K562 (cell line): ENCODE measurements around the gene STIM1. TPM values are rescaled to one million over a fixed set of nuclear protein-coding genes. Genes with fewer than 3 reads are reported as not detected.
A peak's percentile ranks its signal among the peaks of the same experiment; 100 is the strongest.

Experiments
- ATAC-seq: fragments of 200-7000 bp; cut with Tn5 transposase; 3 replicates; pipeline ENCODE4 v1.9.1; 2020; ENCODE audit warnings: moderate library complexity
- BruUV-seq: library from RNA; stranded (reverse); fragments of 400-500 nt; replicated peaks from 2 replicates; lab custom pipeline; 2021; lab: Mats Ljungman, UMichigan
- CTCF ChIA-PET: fragments of 300-600 bp; formaldehyde crosslinking; extraction: SDS; loops from one replicate; lab custom pipeline; 2021; ENCODE audit warnings: low intra/inter-chr PET ratio; lab: Yijun Ruan, JAX
- POLR2A ChIA-PET: fragments of 300-600, 350-650 bp; sonication (Branson Sonifier 250); formaldehyde crosslinking; extraction: SDS; loops from one replicate; lab custom pipeline; 2021; ENCODE audit warnings: antibody characterized with exemption, inconsistent platforms; lab: Yijun Ruan, JAX
- DNase-seq, 4 experiments: peaks; one replicate each; pipeline versions ENCODE4 v3.0.0 to v3.0.0-alpha.2; 2011 to 2018; ENCODE audit warnings: low spot score in 3 of 4, mixed read lengths in 3 of 4; ENCODE audit errors: extremely low read depth in 1 of 4
- FAIRE-seq: peaks from 2 replicates; lab custom pipeline; 2011; peaks lifted over from hg19 to GRCh38; lab: Jason Lieb, UNC
- H2AFZ ChIP-seq: 2 replicates; pipeline ENCODE4 v1.6.0; 2011; ENCODE audit warnings: low read depth, low read length, control low read depth, inconsistent platforms
- H3K27ac ChIP-seq: fragments of 200-600 bp; 3 replicates; pipeline ENCODE4 v1.8.0; 2011; ENCODE audit warnings: low read depth, mild to moderate bottlenecking, control low read depth, inconsistent platforms, low read length, moderate library complexity, mixed read lengths; ENCODE audit errors: extremely low read depth
- H3K27me3 ChIP-seq, 2 experiments: fragments of 300-600 bp in 1 of 2; 2 replicates in 1 of 2; 3 replicates in 1 of 2; pipeline versions ENCODE4 v1.6.0 to v1.8.0; 2011; ENCODE audit warnings: inconsistent platforms in 2 of 2, low read length in 2 of 2, mild to moderate bottlenecking in 1 of 2, mixed read lengths in 1 of 2, moderate library complexity in 1 of 2; ENCODE audit not compliant: control insufficient read depth in 2 of 2, insufficient read depth in 2 of 2
- H3K36me3 ChIP-seq: fragments of 300-600 bp; 3 replicates; pipeline ENCODE4 v1.8.0; 2011; ENCODE audit warnings: mild to moderate bottlenecking, low read length, inconsistent platforms; ENCODE audit not compliant: control insufficient read depth, insufficient read depth
- H3K4me1 ChIP-seq, 2 experiments: fragments of 200-600 bp in 1 of 2; replicated peaks in 1 of 2; 2 replicates in 1 of 2; 3 replicates in 1 of 2; pipeline versions ENCODE4 v1.5.1 to v1.8.0; 2011; ENCODE audit warnings: inconsistent platforms in 2 of 2, low read length in 2 of 2, mild to moderate bottlenecking in 1 of 2, mixed read lengths in 1 of 2, moderate library complexity in 1 of 2; ENCODE audit not compliant: control insufficient read depth in 2 of 2, insufficient read depth in 2 of 2
- H3K4me2 ChIP-seq: 2 replicates; pipeline ENCODE4 v1.6.1; 2011; ENCODE audit warnings: low read length, control low read depth, inconsistent platforms, mixed read lengths; ENCODE audit not compliant: insufficient read depth
- H3K4me3 ChIP-seq: fragments of 200-600 bp; sonication (generic), shearing (Covaris generic); 2 replicates; pipeline ENCODE4 v1.5.1; 2016; ENCODE audit warnings: control low read depth, inconsistent platforms
- H3K79me2 ChIP-seq: fragments of 200-600 bp; 3 replicates; pipeline ENCODE4 v1.8.0; 2011; ENCODE audit warnings: low read length, inconsistent platforms; ENCODE audit not compliant: control insufficient read depth, insufficient read depth
- H3K9ac ChIP-seq, 2 experiments: 2 replicates each; pipeline versions ENCODE4 v1.6.0 to v1.6.1; 2011; ENCODE audit warnings: low read depth in 2 of 2, low read length in 2 of 2, control low read depth in 1 of 2, inconsistent platforms in 1 of 2, mild to moderate bottlenecking in 1 of 2, mixed read lengths in 1 of 2; ENCODE audit not compliant: insufficient read depth in 1 of 2
- H3K9me1 ChIP-seq: one replicate; pipeline ENCODE4 v1.6.0; 2011; ENCODE audit warnings: inconsistent platforms, mild to moderate bottlenecking, low read length, moderate library complexity; ENCODE audit not compliant: control insufficient read depth, insufficient read depth
- H3K9me3 ChIP-seq: replicated peaks from 2 replicates; pipeline ENCODE4 v1.5.1; 2011; ENCODE audit warnings: low read depth, low read length, inconsistent platforms; ENCODE audit not compliant: control insufficient read depth, insufficient read depth
- H4K20me1 ChIP-seq: replicated peaks from 2 replicates; pipeline ENCODE4 v1.6.1; 2011; ENCODE audit warnings: low read length, inconsistent platforms, mixed read lengths; ENCODE audit not compliant: control insufficient read depth, insufficient read depth
- CBFB ChIP-seq: sonication (generic); formaldehyde crosslinking; IDR thresholded peaks from 2 replicates; pipeline ENCODE4 v1.4.0; 2020; ENCODE audit warnings: mild to moderate bottlenecking, missing genetic modification reagents
- GTF2A2 ChIP-seq: IDR thresholded peaks from 2 replicates; pipeline ENCODE4 v1.6.1; 2016; ENCODE audit warnings: mild to moderate bottlenecking, missing genetic modification characterization, missing compliant biosample characterization
- MECOM ChIP-seq: fragments of 250-450 bp; sonication (Bioruptor Pico); IDR thresholded peaks from 2 replicates; pipeline ENCODE4 v1.8.0; 2022; ENCODE audit warnings: inconsistent platforms
- SRSF1 ChIP-seq: fragments of 200-400 bp; formaldehyde crosslinking; IDR thresholded peaks from 2 replicates; pipeline ENCODE4 v1.6.1; 2017; ENCODE audit warnings: mild to moderate bottlenecking, low read depth, low read length, moderate library complexity
- TCF7 ChIP-seq: sonication (generic); IDR thresholded peaks from 2 replicates; pipeline ENCODE4 v1.6.1; 2016; ENCODE audit warnings: antibody characterized with exemption, borderline replicate concordance
- ZFX ChIP-seq: sonication (generic); formaldehyde crosslinking; IDR thresholded peaks from 2 replicates; pipeline ENCODE4 v1.8.0; 2022; ENCODE audit warnings: mild to moderate bottlenecking, missing genetic modification reagents, moderate library complexity
- ZNF121 ChIP-seq: sonication (generic); formaldehyde crosslinking; conservative IDR thresholded peaks from 2 replicates; pipeline ENCODE4 v1.8.0; 2022; ENCODE audit warnings: missing genetic modification reagents
- ZNF316 ChIP-seq: fragments of 450-650 bp; IDR thresholded peaks from 2 replicates; pipeline ENCODE4 v1.6.1; 2016
- ZNF766 ChIP-seq: fragments of 200-800 bp; sonication (Bioruptor generic); conservative IDR thresholded peaks from 2 replicates; pipeline ENCODE4 v1.6.1; 2016; ENCODE audit warnings: missing genetic modification characterization, missing compliant biosample characterization
- WGBS: fragments of 100-300 bp; shearing (Covaris generic); methylation state at CpG from one replicate; pipeline ENCODE4 v1.1.6; 2016; ENCODE audit warnings: low coverage, mixed read lengths; ENCODE audit not compliant: insufficient coverage; ENCODE audit errors: missing lambda C conversion rate; 5-methylcytosine and 5-hydroxymethylcytosine counted together
- in situ Hi-C: fragments of 300-500 bp; cut with MboI; formaldehyde crosslinking; loops from 4 replicates; pipeline ENCODE4 v1.15.0; 2018; ENCODE audit warnings: inconsistent platforms, mixed read lengths
- intact Hi-C: fragments of 100-400 bp; cut with micrococcal nuclease; formaldehyde crosslinking; loops from 2 replicates; pipeline ENCODE4 v1.14.2; 2022
- polyA plus RNA-seq, 8 experiments: library from polyadenylated mRNA; depleted of rRNA in 4 of 8; stranded (reverse) in 5 of 8; unstranded in 3 of 8; fragments of >200 nt; fragmentation: Nextera tagmentation in 2 of 8; fragmentation: Illumina TruSeq in 1 of 8; extraction: Ambion mirVana in 2 of 8; extraction: Trizol in 1 of 8; gene quantifications; 2 replicates each; pipeline versions ENCODE4 v1.2.1 to v1.2.3, GENCODE V29; 2011 to 2014; ENCODE audit warnings: inconsistent platforms in 1 of 8, missing spikeins in 1 of 8
- total RNA-seq, 7 experiments: library from RNA; depleted of rRNA in 6 of 7; stranded (reverse); fragments of >200 nt in 6 of 7; fragmentation: Illumina TruSeq in 2 of 7; extraction: Trizol in 2 of 7; gene quantifications; 2 replicates each; pipeline versions ENCODE4 v1.2.1 to v1.2.3, GENCODE V29; 2011 to 2021; ENCODE audit warnings: low replicate concordance in 1 of 7

The STIM1 gene
- total and polyA plus RNA-seq, 9 of the 15 experiments (the other 6 are each of a cell fraction or from before 2014, with no cell fraction given) = 7.7 to 50.5 (median 22.5) TPM

- in situ Hi-C loops = no loop called here
- Histone ChIP-seq H3K9me1 (no peaks in the 10 kb centered on the region), H3K9ac (no peak overlapping the region), H3K79me2 (peaks cover 42% of the 10 kb centered on the region)
- intact Hi-C loops = no loop called here
- no peak for ATAC-seq
- TF ChIP-seq TCF7 = no peak
- no peak for TF ChIP-seq ZFX (CRISPR knock-in tag)
- no peak for TF ChIP-seq MECOM (CRISPR knock-in tag)
- TF ChIP-seq ZNF766 (CRISPR knock-in tag) = no peak
- no peak for TF ChIP-seq CBFB (CRISPR knock-in tag)
- no peak for TF ChIP-seq GTF2A2 (tag)
- 0 out of 2 replicates have a peak, but pooled peaks have one; percentile 5 for TF ChIP-seq ZNF316
- TF ChIP-seq, all 486 proteins: peak for 1
- Histone ChIP-seq H3K27ac (no peak overlapping the region), H3K27me3 (no peaks in the 10 kb centered on the region), H4K20me1 (no peaks in the 10 kb centered on the region), H2AFZ (no peak overlapping the region), H3K9me3 (no peaks in the 10 kb centered on the region), H3K36me3 (peaks cover 14% of the 10 kb centered on the region), H3K4me3 (no peak overlapping the region), H3K4me1 (peaks cover 10 to 27% of the 10 kb centered on the region in 2 experiments; a peak in 2 of 5 replicates), H3K4me2 (no peak overlapping the region)
- DNase-seq (no peak), FAIRE-seq (no peak)
- ChIA-PET POLR2A (interaction anchor here (0.7 to 1.4 kb wide), 2 partner anchors 17 to 147 kb away, joined by 3 read pairs; no protein-coding TSS in a partner anchor), CTCF (no interaction called here)
- BruUV-seq = no TSS peak
Measured at GRCh38 chr11:3967695-3968094, 112.2 kb downstream of the STIM1 start.

GRCh38 chr11:3969200-3969599 is 113.7 kb downstream of the STIM1 start:
- no peak for TF ChIP-seq SRSF1
- peak; percentile 77 for TF ChIP-seq ZNF121 (CRISPR knock-in tag)
- TF ChIP-seq, all 486 proteins: peak for 1
- DNase-seq (no peak), ATAC-seq (no peak), FAIRE-seq (no peak)
- Histone ChIP-seq H3K79me2 (peaks cover 33% of the 10 kb centered on the region), H3K4me1 (peaks cover 10 to 20% of the 10 kb centered on the region in 2 experiments; a peak in 2 of 5 replicates), H3K4me2 (no peak overlapping the region), H3K27me3 (no peaks in the 10 kb centered on the region), H3K9ac (no peak overlapping the region), H3K9me1 (no peaks in the 10 kb centered on the region), H3K9me3 (no peaks in the 10 kb centered on the region), H3K4me3 (no peak overlapping the region), H2AFZ (no peak overlapping the region), H3K36me3 (peaks cover 14% of the 10 kb centered on the region), H4K20me1 (no peaks in the 10 kb centered on the region), H3K27ac (no peak overlapping the region)
- ChIA-PET POLR2A (interaction anchor here (1.0 to 1.1 kb wide), 2 partner anchors 11 to 18 kb away, joined by 3 read pairs; no protein-coding TSS in a partner anchor), CTCF (no interaction called here)
- no TSS peak for BruUV-seq
- intact Hi-C loops (no loop called here), in situ Hi-C loops (no loop called here)
- 74% methylated on average over 3 of the region's 3 CpGs for WGBS
